ENCODE measurements around the gene ZNF415. TPM values are rescaled to one million over a fixed set of nuclear protein-coding genes. Genes with fewer than 3 reads are reported as not detected.

The ZNF415 gene
- total RNA-seq, 2 donors from 2014 or later: 1.1 to 3.2 TPM

DNA sequence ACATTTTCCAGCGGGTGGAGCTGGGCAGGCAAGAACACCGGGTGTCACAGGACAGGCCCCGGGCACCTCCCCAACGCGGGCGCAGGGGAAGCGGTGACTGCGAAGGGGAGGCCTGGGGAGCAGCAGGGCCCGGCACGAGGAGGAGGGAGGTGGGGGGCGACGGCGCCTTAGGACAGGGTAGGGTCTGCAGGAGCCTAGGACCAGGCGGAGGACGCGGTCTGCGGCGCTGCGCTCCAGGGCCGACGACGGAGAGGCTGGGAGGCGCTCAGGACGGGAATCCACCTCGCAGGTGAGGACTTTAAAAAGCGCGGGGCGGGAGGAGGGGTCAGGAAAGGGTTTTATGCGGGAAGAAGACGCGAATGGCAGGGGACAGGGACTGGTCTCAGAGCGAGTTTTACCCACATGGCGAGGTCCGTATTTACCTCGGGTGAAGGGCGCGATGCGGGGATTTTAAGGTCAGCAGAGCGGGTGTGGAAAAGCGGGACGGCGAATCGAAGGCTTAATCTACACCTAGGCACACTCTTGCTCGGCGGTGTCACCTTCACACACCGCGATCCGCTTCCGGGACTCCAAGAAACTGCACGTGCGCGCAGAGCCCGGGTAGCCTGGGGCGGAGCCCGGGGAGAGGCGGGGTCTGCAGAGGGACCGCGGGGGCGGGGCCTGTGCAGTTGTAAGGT is 74.7 kb downstream of the ZNF415 start:
- Mint-ChIP-seq H3K4me1 (ENCODE audit: low read depth in 2 of 2) (peaks cover 0 to 6% of the 10 kb centered on the region in 2 donors), H3K9me3 (peaks cover 15% of the 10 kb centered on the region), H3K27me3 (peaks cover 7 to 8% of the 10 kb centered on the region in 2 donors), H3K36me3 (peaks cover 33% of the 10 kb centered on the region), H3K4me3 (no peak overlapping the region), H3K27ac (no peak overlapping the region)
- DNase-seq (ENCODE audit: low spot score) (no peak), ATAC-seq (no peak)

Other genes starting within 250 kb of the ZNF415 start
- gene ZNF320, start 235.3 kb downstream of the ZNF415 start, total RNA-seq: 10 to 100 TPM; 13.9 to 15.4 TPM
- gene ZNF888, start 209.5 kb downstream of the ZNF415 start, total RNA-seq: 1 to 10 TPM; 5.3 to 6.5 TPM
- gene ZNF816, start 170.0 kb downstream of the ZNF415 start, total RNA-seq: 10 to 100 TPM in 1 of 2 donors, 1 to 10 TPM in 1; 8.7 to 11.8 TPM
- not detected for gene ERVV-1, start 119.0 kb downstream of the ZNF415 start, total RNA-seq
- gene ERVV-2, start 88.2 kb downstream of the ZNF415 start, total RNA-seq: not detected
- 10 to 100 TPM; 31.3 to 41.4 TPM for gene ZNF160, start 29.5 kb downstream of the ZNF415 start, total RNA-seq
- 10 to 100 TPM in 1 of 2 donors, 1 to 10 TPM in 1; 4.6 to 12.6 TPM for gene ZNF347, start 26.1 kb upstream of the ZNF415 start, total RNA-seq
- gene ZNF665, start 60.4 kb upstream of the ZNF415 start, total RNA-seq: 1 to 10 TPM; 2.1 to 3.0 TPM
- gene ZNF677, start 122.0 kb upstream of the ZNF415 start, total RNA-seq: 10 to 100 TPM in 1 of 2 donors, 1 to 10 TPM in 1; 2.2 to 11.2 TPM
- not detected for gene VN1R2, start 125.4 kb upstream of the ZNF415 start, total RNA-seq
- gene VN1R4, start 134.8 kb upstream of the ZNF415 start, total RNA-seq: not detected
- gene ZNF845, start 200.8 kb upstream of the ZNF415 start, total RNA-seq: 1 to 10 TPM; 5.5 to 7.9 TPM
- gene ZNF525, start 232.8 kb upstream of the ZNF415 start, total RNA-seq: 10 to 100 TPM; 12.3 to 18.6 TPM